ENCODE results near the gene FBLN5. TPM values are rescaled to one million over a fixed set of nuclear protein-coding genes. Genes with fewer than 3 reads are reported as not detected.

The FBLN5 gene
- total RNA-seq, 1 experiment from 2014 or later: 0.90 TPM

DNA sequence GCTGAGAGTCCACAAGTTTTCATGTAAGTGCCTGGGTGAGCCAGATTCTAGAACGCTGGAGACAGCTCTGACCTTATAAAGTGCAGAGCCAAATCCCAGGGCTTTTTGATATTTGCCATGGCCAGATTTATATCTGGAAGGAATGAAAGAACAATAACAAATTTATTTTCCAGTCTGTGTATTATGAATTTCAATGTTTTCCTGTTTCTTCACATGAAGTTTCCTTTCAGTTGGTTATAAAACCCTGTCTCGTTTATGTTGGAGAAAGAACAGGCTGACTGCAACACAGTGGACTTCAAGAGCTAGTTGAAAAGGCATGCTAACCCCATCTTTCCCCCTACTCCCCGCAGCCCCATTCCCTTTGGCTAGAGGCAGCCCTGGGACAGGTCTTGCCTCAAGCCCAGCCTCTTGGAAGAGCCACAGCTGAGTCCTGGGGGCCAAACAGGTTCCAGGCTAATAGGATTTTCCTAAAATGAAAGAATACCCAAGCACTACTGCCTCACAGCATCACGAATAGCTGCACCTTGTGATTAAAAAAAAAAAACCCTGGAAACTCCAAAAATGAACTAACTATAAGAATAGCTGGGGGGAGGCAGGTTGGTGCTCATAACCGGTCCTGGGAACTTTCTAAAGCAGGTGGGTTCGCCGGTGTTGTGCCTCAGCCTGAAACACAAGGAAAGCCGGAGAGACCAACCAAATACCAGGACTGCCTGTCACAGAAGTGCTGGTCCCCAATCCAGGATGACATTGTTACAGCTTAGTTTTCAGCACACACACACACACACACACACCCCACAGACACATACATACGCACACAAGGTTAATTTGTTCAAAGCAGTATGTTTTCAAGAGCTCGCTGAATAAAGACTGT, 1.5 kb downstream of the FBLN5 start:
- Mint-ChIP-seq H3K4me3 (ENCODE audit: low read depth, unreplicated experiment) (no peak overlapping the region), H3K27me3 (ENCODE audit: unreplicated experiment) (peaks cover 35% of the 10 kb centered on the region), H3K27ac (ENCODE audit: unreplicated experiment) (no peak overlapping the region), H3K36me3 (ENCODE audit: insufficient read depth, unreplicated experiment) (peaks cover 9% of the 10 kb centered on the region), H3K9me3 (ENCODE audit: low read depth, unreplicated experiment) (no peaks in the 10 kb centered on the region), H3K4me1 (ENCODE audit: low read depth, unreplicated experiment) (no peaks in the 10 kb centered on the region)
- DNase-seq: no peak
- CTCF ChIA-PET: interaction anchor here (0.7 kb wide), 2 partner anchors 41 to 220 kb away, joined by 3 to 4 read pairs; no protein-coding TSS in a partner anchor
- no TSS peak for BruUV-seq (replicated peaks)
- TF ChIP-seq, protein P1, sequence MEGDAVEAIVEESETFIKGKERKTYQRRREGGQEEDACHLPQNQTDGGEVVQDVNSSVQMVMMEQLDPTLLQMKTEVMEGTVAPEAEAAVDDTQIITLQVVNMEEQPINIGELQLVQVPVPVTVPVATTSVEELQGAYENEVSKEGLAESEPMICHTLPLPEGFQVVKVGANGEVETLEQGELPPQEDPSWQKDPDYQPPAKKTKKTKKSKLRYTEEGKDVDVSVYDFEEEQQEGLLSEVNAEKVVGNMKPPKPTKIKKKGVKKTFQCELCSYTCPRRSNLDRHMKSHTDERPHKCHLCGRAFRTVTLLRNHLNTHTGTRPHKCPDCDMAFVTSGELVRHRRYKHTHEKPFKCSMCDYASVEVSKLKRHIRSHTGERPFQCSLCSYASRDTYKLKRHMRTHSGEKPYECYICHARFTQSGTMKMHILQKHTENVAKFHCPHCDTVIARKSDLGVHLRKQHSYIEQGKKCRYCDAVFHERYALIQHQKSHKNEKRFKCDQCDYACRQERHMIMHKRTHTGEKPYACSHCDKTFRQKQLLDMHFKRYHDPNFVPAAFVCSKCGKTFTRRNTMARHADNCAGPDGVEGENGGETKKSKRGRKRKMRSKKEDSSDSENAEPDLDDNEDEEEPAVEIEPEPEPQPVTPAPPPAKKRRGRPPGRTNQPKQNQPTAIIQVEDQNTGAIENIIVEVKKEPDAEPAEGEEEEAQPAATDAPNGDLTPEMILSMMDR (IDR thresholded peaks at IDR 0.05; ENCODE audit: unreplicated experiment): no peak
- intact Hi-C loops (cut with micrococcal nuclease; ENCODE audit: unreplicated experiment): no loop called here

DNA sequence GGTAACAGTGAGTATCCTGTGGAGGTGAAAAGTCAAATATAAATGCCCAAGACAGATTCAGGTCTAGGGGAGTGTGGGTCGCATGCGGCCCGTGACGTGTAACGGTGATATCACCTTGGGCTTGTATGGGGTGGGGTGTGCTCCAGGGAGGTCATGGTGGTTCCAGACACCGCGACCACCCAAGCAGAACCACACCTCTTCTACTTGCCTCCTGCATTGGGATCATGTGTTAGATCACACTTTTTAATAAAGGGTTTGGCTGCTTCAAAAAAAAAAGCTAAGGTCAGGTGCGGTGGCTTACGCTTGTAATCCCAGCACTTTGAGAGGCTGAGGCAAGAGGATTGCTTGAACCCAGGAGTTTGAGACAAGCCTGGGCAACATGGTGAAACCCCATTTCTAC, 4.5 kb downstream of the FBLN5 start:
- no peak for DNase-seq
- no TSS peak for BruUV-seq (replicated peaks)
- intact Hi-C loops (cut with micrococcal nuclease; ENCODE audit: unreplicated experiment): no loop called here
- Mint-ChIP-seq H3K4me1 (ENCODE audit: low read depth, unreplicated experiment) (no peaks in the 10 kb centered on the region), H3K27ac (ENCODE audit: unreplicated experiment) (no peak overlapping the region), H3K27me3 (ENCODE audit: unreplicated experiment) (peaks cover 14% of the 10 kb centered on the region), H3K4me3 (ENCODE audit: low read depth, unreplicated experiment) (no peak overlapping the region), H3K9me3 (ENCODE audit: low read depth, unreplicated experiment) (no peaks in the 10 kb centered on the region), H3K36me3 (ENCODE audit: insufficient read depth, unreplicated experiment) (peaks cover 9% of the 10 kb centered on the region)
- TF ChIP-seq, protein P1 (IDR thresholded peaks at IDR 0.05; ENCODE audit: unreplicated experiment): no peak
- CTCF ChIA-PET: no interaction called here

DNA sequence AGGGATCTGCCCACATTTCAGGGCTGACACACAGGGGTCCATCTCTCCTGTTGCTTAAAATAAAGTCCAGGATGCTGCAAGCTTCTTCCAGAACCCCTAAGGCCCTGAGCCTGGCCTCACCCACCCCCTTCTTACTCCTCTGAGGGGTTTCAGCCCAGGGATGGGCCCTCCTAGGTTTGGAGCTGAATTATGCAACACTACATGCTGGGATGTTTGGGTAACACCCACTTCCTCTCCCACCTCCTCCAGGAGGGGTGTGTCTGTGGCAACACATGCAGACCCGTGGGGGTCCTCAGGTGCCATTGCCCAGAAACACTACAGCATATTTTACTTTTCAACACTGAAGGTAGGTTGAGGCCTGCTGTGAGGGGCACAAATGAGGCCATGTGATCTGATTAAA, 5.4 kb downstream of the FBLN5 start:
- no TSS peak for BruUV-seq (replicated peaks)
- Mint-ChIP-seq H3K36me3 (ENCODE audit: insufficient read depth, unreplicated experiment) (peaks cover 3% of the 10 kb centered on the region), H3K4me3 (ENCODE audit: low read depth, unreplicated experiment) (no peak overlapping the region), H3K27me3 (ENCODE audit: unreplicated experiment) (peaks cover 10% of the 10 kb centered on the region), H3K9me3 (ENCODE audit: low read depth, unreplicated experiment) (no peaks in the 10 kb centered on the region), H3K4me1 (ENCODE audit: low read depth, unreplicated experiment) (no peaks in the 10 kb centered on the region), H3K27ac (ENCODE audit: unreplicated experiment) (no peak overlapping the region)
- CTCF ChIA-PET: no interaction called here
- no peak for DNase-seq
- TF ChIP-seq, protein P1 (IDR thresholded peaks at IDR 0.05; ENCODE audit: unreplicated experiment): no peak
- intact Hi-C loops (cut with micrococcal nuclease; ENCODE audit: unreplicated experiment): no loop called here

DNA sequence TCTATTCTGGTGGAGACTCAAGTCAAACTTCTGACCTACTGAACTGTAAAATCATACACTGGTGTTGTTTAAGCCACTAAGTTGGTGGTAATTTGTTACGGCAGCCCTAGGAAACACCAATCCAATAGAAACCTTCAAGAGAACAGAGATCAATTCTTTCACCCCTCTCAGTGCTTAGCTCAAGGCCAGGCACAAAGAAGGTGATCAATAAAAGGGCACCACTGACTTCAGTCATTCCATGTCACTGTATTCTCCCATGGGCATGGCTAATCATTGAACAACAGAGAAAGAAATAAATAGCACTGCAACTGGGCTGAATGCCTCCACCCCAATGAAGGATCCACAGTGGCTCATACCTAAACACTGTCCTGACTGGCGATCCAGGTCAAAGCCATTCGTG, 7.3 kb downstream of the FBLN5 start:
- no peaks in the 10 kb centered on the region for H3K4me1 Mint-ChIP-seq (ENCODE audit: low read depth, unreplicated experiment)
- H3K27ac Mint-ChIP-seq (ENCODE audit: unreplicated experiment): no peak overlapping the region
- DNase-seq: no peak
- H3K27me3 Mint-ChIP-seq (ENCODE audit: unreplicated experiment): peaks cover 12% of the 10 kb centered on the region
- no peaks in the 10 kb centered on the region for H3K36me3 Mint-ChIP-seq (ENCODE audit: insufficient read depth, unreplicated experiment)
- no peaks in the 10 kb centered on the region for H3K9me3 Mint-ChIP-seq (ENCODE audit: low read depth, unreplicated experiment)
- H3K4me3 Mint-ChIP-seq (ENCODE audit: low read depth, unreplicated experiment): no peak overlapping the region
- intact Hi-C loops (cut with micrococcal nuclease; ENCODE audit: unreplicated experiment): no loop called here
- BruUV-seq (replicated peaks): no TSS peak
- TF ChIP-seq, protein P1 (IDR thresholded peaks at IDR 0.05; ENCODE audit: unreplicated experiment): no peak
- CTCF ChIA-PET: no interaction called here

Measured in Calu3 (cell line).